ENCODE results near the gene ABCA10.
A peak's percentile ranks its signal among the peaks of the same experiment; 100 is the strongest.

Gene ABCA10

GRCh38 chr17:69239611-69240600 is 11.3 kb upstream of the ABCA10 start:
- TF ChIP-seq CTCF (IDR thresholded peaks at IDR 0.05; ENCODE audit: borderline replicate concordance, insufficient read depth, low read depth, low read length) = no peak
- H3K4me3 ChIP-seq (ENCODE audit: low read depth, low read length) = no peak overlapping the region

- no peak overlapping the region for H3K4me3 ChIP-seq (ENCODE audit: low read depth, low read length)
- no peak for TF ChIP-seq CTCF (IDR thresholded peaks at IDR 0.05; ENCODE audit: borderline replicate concordance, insufficient read depth, low read depth, low read length)
Measured at GRCh38 chr17:69236946-69237345, 8.3 kb upstream of the ABCA10 start.

GRCh38 chr17:69236464-69236863 is 7.8 kb upstream of the ABCA10 start:
- H3K4me3 ChIP-seq (ENCODE audit: low read depth, low read length) = no peak overlapping the region
- no peak for TF ChIP-seq CTCF (IDR thresholded peaks at IDR 0.05; ENCODE audit: borderline replicate concordance, insufficient read depth, low read depth, low read length)

GRCh38 chr17:69235338-69236058 is 6.9 kb upstream of the ABCA10 start:
- peak; percentile 70; the same call in 1 of the 2 replicates for TF ChIP-seq CTCF (IDR thresholded peaks at IDR 0.05; ENCODE audit: borderline replicate concordance, insufficient read depth, low read depth, low read length)
- H3K4me3 ChIP-seq (ENCODE audit: low read depth, low read length) = no peak overlapping the region

- no peak for TF ChIP-seq CTCF (IDR thresholded peaks at IDR 0.05; ENCODE audit: borderline replicate concordance, insufficient read depth, low read depth, low read length)
- H3K4me3 ChIP-seq (ENCODE audit: low read depth, low read length) = no peak overlapping the region
Measured at GRCh38 chr17:69232650-69233049, 4.0 kb upstream of the ABCA10 start.

GRCh38 chr17:69231521-69231920 is 2.9 kb upstream of the ABCA10 start:
- no peak for TF ChIP-seq CTCF (IDR thresholded peaks at IDR 0.05; ENCODE audit: borderline replicate concordance, insufficient read depth, low read depth, low read length)
- H3K4me3 ChIP-seq (ENCODE audit: low read depth, low read length) = no peak overlapping the region

Data from GM12875 (cell line).